Cortex of kidney (tissue), 1 donor: Measurements from ENCODE around the gene PCDHGC4.

ENCODE experiments used
- DNase-seq: peaks from one replicate; lab custom pipeline; 2025; lab: John Stamatoyannopoulos, UW

The PCDHGC4 gene

DNA sequence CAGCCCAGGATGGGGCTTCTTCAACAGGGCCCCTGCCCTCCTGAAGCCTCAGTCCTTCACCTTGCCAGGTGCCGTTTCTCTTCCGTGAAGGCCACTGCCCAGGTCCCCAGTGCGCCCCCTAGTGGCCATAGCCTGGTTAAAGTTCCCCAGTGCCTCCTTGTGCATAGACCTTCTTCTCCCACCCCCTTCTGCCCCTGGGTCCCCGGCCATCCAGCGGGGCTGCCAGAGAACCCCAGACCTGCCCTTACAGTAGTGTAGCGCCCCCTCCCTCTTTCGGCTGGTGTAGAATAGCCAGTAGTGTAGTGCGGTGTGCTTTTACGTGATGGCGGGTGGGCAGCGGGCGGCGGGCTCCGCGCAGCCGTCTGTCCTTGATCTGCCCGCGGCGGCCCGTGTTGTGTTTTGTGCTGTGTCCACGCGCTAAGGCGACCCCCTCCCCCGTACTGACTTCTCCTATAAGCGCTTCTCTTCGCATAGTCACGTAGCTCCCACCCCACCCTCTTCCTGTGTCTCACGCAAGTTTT lies 27.6 kb downstream of the PCDHGC4 start:
- DNase-seq: no peak

DNA sequence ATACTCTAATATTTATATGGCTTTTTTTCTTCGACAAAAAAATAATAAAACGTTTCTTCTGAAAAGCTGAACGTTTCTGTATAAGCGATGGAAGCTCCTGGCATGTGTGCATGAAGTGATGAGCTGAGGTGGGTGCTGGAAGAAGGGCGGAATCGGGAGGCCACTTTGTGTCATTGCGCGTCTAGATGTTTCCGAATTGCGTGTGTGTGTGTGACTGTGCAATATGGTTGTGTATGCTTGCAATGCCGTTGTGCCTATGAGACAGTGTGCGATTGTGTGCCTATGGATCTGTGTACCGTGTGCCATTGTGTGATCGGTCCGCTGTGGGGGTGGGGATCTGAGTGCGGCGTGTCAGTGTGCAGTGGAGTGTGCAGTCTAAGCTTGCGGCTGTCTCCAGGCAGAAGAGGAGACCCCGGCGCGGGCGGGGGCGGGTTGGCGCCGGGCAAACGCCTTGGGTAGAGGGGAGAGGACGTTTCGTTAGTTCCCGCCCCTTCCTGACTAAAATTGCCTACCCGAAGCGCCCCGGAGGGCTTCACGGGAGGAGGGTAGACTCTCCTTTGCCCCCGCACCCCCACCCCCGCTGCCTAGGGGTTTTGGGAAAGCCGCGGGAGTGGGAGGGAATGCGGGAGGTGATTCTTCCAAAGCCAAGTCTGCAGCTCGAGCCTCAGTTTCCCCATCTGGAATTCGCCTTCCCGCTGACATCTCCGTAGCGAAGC lies 28.2 kb downstream of the PCDHGC4 start:
- no peak for DNase-seq

- DNase-seq: no peak
Measured at GRCh38 chr5:141513627-141514329, 28.9 kb downstream of the PCDHGC4 start.

- DNase-seq: no peak
Measured at GRCh38 chr5:141514330-141515133, 29.7 kb downstream of the PCDHGC4 start.

- DNase-seq: no peak
Measured at GRCh38 chr5:141515141-141515540, 30.3 kb downstream of the PCDHGC4 start.

DNA sequence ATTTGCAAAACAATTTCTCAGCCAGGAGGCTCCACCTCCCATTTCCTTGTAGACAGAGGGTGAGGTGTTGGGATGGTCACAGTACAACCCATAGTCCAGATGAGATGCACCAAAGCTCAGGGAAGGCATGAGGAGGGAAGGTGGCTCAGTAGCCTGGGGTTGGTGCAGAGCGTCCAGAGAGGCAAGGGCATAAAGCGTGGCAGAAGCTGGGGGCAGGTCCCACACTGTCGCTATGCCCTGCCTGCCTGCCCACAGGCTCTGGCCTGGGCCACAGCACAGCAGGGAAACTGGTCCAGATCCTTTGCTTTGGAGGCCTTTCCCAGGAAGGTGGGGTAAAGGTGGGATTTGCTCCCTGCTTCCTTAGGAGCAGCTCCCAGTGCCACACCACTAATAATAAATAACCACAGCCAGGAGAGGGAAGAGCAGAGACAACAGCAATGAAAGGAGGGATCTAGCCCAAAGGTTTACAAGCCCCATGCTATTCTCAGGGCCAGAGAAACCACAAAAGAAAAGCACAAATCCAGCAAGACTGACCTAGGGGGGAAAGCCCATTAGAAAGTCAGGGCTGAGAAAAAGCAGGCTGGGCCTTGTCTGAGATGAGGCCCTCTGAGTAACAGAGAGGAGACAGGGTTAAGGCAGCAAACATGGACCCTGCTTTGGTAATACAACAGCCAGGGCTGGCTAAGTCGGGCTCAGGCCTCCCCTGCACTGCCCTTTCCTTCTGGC lies 31.3 kb downstream of the PCDHGC4 start:
- no peak for DNase-seq

DNA sequence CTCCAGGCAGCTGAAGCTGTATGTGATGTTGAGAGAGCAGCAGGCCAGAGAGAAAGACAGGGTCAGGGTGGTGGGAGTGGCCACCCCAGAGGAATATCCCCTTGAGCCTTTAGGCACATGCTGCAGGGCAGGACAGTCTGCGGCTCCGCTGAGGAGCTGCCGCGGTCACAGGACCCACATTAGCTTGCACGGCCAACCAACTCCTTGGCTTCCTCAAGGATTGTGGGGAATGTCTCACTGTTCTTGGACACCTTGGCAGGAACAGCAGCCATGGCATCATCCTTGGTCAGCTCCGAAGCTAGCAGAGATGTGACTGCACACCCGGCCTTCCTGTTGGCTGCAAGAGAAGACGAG lies 31.8 kb downstream of the PCDHGC4 start:
- no peak for DNase-seq

- DNase-seq: no peak
Measured at GRCh38 chr5:141517312-141517711, 32.5 kb downstream of the PCDHGC4 start.

- DNase-seq: no peak
Measured at GRCh38 chr5:141517880-141518617, 33.2 kb downstream of the PCDHGC4 start.

GRCh38 chr5:141518618-141519015 lies 33.8 kb downstream of the PCDHGC4 start:
- no peak for DNase-seq

DNA sequence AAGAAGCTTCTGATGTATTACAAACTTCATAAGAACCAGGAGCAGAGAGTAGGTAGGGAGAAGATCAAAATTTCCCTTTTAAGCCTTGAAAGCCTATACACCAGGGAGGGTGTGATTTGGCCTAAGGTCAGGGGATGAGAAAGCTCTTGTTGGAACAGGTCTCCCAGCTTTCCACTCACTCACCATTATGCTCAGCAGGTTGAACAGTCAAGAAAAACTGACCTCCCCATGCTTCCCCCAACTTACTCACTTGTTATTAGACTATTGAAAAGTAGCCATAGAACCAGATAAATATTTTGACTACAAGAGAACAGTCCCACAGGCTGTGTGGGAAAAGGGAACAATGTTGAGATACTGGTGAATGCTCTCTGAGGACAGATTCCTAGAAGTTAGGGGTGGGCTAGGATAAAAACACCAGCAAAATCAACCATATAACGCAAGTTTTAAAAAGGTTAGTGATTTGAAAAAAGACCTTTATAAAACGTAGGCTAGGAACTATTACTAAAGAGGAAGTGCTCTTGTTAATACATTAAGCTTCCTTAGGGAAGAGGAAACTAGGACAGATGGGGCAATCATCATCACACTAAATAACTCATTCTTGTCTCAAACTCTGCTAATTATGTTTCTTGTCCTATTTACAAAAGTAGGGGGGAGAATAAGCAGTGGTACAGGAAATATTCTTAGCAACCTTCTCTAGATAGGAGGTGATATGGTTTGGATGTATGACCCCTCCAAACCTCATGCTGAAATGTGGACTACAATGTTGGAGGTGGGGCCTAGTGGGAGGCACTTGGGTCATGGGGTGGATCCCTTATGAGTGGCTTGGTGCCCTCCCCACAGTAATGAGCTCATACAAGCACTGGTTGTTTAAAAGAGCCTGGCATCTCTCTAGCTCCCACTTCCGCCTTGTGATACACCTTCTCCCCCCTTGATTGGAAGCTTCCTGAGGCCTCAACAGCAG lies 35.1 kb downstream of the PCDHGC4 start:
- no peak for DNase-seq

GRCh38 chr5:141521244-141521781 lies 36.5 kb downstream of the PCDHGC4 start:
- DNase-seq: no peak

GRCh38 chr5:141522301-141522700 lies 37.5 kb downstream of the PCDHGC4 start:
- no peak for DNase-seq

DNA sequence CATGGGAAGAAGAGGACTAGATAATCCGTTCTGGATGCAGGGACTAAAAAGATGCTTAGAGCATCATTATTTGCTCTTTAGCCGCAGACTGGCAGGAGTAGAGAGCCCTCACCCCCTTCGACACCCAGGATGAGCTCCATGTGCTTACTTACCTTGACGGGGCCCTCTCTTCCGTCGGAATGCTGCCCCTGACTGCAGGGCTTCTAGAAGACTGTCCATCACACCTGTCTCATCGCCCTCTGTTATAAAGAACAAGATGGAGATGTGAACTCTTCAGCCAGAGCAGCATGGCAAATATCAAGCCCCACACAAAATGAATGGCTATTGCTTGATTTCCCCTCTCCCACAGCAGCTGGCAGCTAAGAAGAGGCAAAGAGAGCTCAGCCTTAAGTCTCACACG lies 39.2 kb downstream of the PCDHGC4 start:
- no peak for DNase-seq

DNA sequence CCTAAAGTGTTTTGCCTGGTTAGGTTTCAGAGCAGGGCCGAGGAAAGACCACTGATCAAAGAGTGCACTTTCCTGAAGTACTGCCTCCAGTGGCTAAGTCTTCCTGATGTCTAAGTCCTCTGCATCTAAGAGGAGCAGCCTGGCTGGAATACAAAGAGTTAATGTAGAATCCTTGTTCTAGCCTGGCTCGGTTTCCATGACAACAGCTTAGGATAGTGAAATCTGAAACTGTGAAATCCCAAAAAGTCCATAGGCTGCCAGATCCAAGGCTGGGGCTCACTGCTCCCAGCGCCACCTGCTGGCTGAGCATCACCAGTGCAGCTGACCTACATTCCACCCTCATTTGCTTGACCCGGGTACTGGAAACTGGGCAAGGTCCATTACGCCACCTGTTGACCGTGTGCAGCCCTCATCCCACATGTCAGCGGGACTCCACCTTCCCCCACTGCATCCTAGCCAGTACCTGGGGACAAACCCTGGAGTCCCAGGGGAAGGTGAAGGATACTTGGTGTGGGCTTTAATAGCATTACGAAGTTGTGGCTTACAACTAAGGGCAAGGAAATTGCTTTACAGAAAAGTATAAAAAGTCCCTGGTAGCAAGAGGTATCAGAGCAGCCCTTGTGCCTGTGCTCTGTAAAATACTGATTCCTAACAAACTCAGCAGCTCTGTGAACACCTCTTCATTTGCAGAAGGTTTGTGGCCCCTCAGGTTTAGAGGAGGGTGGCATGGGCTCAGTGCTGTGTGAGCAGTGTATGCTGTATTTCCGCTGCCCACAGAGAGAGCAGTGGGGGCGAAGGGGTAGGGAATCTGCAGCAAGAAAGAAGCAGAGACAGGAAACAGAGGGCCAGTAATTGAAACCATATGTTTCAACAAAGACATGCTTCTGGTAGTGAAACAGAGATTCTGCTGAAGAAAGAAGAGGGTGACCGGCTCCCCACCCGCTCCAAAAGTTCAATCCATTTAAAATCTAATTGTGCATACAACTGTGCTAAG lies 40.1 kb downstream of the PCDHGC4 start:
- no peak for DNase-seq

DNA sequence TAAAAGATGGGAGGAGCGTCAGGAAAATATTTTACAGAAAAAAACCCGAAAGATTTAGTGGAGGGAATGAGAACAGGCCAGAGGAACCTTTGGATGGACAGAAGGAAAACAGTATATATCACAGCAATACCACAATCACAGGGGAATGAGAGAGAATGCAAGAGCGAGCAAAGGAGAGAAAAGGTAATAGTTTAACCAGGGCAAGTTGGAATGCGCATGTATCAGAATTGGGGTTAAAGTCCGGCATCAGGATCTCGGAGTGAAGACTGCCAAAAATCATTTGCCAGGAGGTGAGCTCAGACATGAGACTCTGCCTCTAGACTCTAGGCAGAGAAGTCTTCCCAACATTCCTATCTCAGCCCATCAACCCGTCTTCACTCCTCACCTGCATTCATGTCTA lies 40.8 kb downstream of the PCDHGC4 start:
- no peak for DNase-seq

DNA sequence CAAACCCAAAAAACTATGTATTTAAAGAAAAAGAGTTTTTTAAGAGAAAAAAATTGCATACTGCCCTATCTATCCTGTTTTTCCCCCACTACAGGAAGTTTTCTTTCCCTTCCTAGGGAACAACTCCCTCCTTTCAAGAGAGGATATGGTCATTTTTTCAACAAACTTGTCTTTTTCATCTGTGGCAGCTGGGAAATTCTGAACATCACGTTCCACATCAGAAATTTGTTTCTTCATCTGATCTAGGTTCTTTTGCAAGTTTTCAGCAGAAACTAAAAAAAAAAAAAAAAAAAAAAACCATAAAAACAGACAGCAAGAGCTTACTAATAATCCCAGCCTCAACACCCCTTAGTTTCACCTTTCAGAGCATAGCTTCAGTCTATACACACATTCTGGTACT lies 42.6 kb downstream of the PCDHGC4 start:
- DNase-seq: no peak

GRCh38 chr5:141528291-141528984 lies 43.6 kb downstream of the PCDHGC4 start:
- no peak for DNase-seq
